ENCODE data around the gene CACNG7. TPM values are rescaled to one million over a fixed set of nuclear protein-coding genes. Genes with fewer than 3 reads are reported as not detected.

CACNG7 gene
- total RNA-seq, 1 experiment from 2014 or later = not detected

DNA sequence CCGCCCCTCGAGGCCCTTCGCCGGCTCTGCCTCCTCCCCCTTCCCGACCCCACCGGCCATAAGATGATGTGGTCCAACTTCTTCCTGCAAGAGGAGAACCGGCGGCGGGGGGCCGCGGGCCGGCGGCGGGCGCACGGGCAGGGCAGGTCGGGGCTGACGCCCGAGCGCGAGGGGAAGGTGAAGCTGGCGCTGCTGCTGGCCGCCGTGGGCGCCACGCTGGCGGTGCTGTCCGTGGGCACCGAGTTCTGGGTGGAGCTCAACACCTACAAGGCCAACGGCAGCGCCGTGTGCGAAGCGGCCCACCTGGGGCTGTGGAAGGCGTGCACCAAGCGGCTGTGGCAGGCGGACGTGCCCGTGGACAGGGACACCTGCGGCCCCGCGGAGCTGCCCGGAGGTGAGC lies 83.7 kb downstream of the CACNG7 start:
- no peak overlapping the region for H3K4me3 ChIP-seq (ENCODE audit: low read depth, low read length, poor library complexity, severe bottlenecking)

DNA sequence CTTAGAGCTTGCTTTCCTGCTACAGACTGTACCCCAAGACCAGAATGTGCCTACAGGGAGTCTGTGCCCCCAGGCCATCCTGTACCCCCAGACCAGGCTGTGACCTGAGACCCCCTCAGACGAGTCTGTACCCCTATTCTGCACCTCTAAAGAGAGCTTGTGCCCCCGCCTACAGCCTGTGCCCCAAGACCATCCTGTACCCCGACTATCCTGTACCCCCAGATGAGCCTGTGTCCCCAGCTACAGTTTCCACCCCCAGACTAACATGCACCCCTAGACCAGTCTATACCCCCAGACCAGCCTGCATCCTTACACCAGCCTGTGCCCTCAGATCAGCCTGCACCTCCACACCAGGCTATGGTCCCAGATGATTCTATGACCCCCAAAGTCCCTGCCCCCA lies 84.4 kb downstream of the CACNG7 start:
- TF ChIP-seq, protein P1, sequence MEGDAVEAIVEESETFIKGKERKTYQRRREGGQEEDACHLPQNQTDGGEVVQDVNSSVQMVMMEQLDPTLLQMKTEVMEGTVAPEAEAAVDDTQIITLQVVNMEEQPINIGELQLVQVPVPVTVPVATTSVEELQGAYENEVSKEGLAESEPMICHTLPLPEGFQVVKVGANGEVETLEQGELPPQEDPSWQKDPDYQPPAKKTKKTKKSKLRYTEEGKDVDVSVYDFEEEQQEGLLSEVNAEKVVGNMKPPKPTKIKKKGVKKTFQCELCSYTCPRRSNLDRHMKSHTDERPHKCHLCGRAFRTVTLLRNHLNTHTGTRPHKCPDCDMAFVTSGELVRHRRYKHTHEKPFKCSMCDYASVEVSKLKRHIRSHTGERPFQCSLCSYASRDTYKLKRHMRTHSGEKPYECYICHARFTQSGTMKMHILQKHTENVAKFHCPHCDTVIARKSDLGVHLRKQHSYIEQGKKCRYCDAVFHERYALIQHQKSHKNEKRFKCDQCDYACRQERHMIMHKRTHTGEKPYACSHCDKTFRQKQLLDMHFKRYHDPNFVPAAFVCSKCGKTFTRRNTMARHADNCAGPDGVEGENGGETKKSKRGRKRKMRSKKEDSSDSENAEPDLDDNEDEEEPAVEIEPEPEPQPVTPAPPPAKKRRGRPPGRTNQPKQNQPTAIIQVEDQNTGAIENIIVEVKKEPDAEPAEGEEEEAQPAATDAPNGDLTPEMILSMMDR (conservative IDR thresholded peaks at IDR 0.05; ENCODE audit: low read depth, low read length) = no peak
- no peak for TF ChIP-seq EZH2 (IDR thresholded peaks at IDR 0.05; ENCODE audit: borderline replicate concordance, low read depth, low read length, poor library complexity, severe bottlenecking)
- intact Hi-C loops (cut with micrococcal nuclease; ENCODE audit: unreplicated experiment) = no loop called here
- ChIA-PET CTCF (interaction anchor here (0.6 kb wide), 1 partner anchor 142 kb away, joined by 6 read pairs; no protein-coding TSS in a partner anchor), POLR2A (ENCODE audit: low non-redundant PET) (no interaction called here)
- H3K36me3 ChIP-seq (ENCODE audit: insufficient read depth, low read length, poor library complexity, severe bottlenecking) = no peaks in the 10 kb centered on the region
- no peak overlapping the region for H3K27ac ChIP-seq (ENCODE audit: low read depth, low read length, poor library complexity, severe bottlenecking)
- no peaks in the 10 kb centered on the region for H3K9me3 ChIP-seq (ENCODE audit: low read depth, low read length, poor library complexity, severe bottlenecking)
- no TSS peak for BruUV-seq (replicated peaks)
- H3K27me3 ChIP-seq (replicated peaks; ENCODE audit: insufficient read depth, low read depth, low read length, poor library complexity) = no peaks in the 10 kb centered on the region
- H3K4me3 ChIP-seq (ENCODE audit: low read depth, low read length, poor library complexity, severe bottlenecking) = no peak overlapping the region
- no peaks in the 10 kb centered on the region for H3K4me1 ChIP-seq (ENCODE audit: insufficient read depth, low read length, poor library complexity, severe bottlenecking)
- no peak for DNase-seq (ENCODE audit: low spot score)

More for the DNA sequence above, 83.7 kb downstream of the CACNG7 start:
- Histone ChIP-seq H3K27ac (ENCODE audit: low read depth, low read length, poor library complexity, severe bottlenecking) (no peak overlapping the region), H3K9me3 (ENCODE audit: low read depth, low read length, poor library complexity, severe bottlenecking) (no peaks in the 10 kb centered on the region), H3K4me1 (ENCODE audit: insufficient read depth, low read length, poor library complexity, severe bottlenecking) (no peaks in the 10 kb centered on the region), H3K36me3 (ENCODE audit: insufficient read depth, low read length, poor library complexity, severe bottlenecking) (no peaks in the 10 kb centered on the region), H3K27me3 (replicated peaks; ENCODE audit: insufficient read depth, low read depth, low read length, poor library complexity) (no peaks in the 10 kb centered on the region)
- no peak for TF ChIP-seq EZH2 (IDR thresholded peaks at IDR 0.05; ENCODE audit: borderline replicate concordance, low read depth, low read length, poor library complexity, severe bottlenecking)
- TF ChIP-seq, protein P1 (conservative IDR thresholded peaks at IDR 0.05; ENCODE audit: low read depth, low read length) = no peak
- POLR2A ChIA-PET (ENCODE audit: low non-redundant PET) = no interaction called here
- BruUV-seq (replicated peaks) = no TSS peak
- intact Hi-C loops (cut with micrococcal nuclease; ENCODE audit: unreplicated experiment) = no loop called here
- no peak for DNase-seq (ENCODE audit: low spot score)
- CTCF ChIA-PET = no interaction called here

Other genes with a start within 250 kb of the CACNG7 start
- not detected in 2 replicates for gene NLRP12, start 85.0 kb upstream of the CACNG7 start, total RNA-seq (2021)
- gene MYADM, start 41.4 kb upstream of the CACNG7 start, total RNA-seq (2021) = 51.3 and 53.2 TPM in 2 replicates
- 0.57 and 0.84 TPM in 2 replicates for gene PRKCG, start 27.1 kb upstream of the CACNG7 start, total RNA-seq (2021)
- 1.3 TPM in 2 replicates for gene CACNG8, start 53.7 kb downstream of the CACNG7 start, total RNA-seq (2021)
- 0.50 TPM in 1 of 2 replicates, not detected in the other for gene CACNG6, start 82.4 kb downstream of the CACNG7 start, total RNA-seq (2021)
- gene VSTM1, start 154.6 kb downstream of the CACNG7 start, total RNA-seq (2021) = not detected in 2 replicates
- not detected in 2 replicates for gene TARM1, start 172.1 kb downstream of the CACNG7 start, total RNA-seq (2021)
- 0.47 and 0.61 TPM in 2 replicates for gene OSCAR, start 191.5 kb downstream of the CACNG7 start, total RNA-seq (2021)
- 144 and 148 TPM in 2 replicates for gene NDUFA3, start 193.6 kb downstream of the CACNG7 start, total RNA-seq (2021)
- 31.1 and 31.4 TPM in 2 replicates for gene TFPT, start 206.4 kb downstream of the CACNG7 start, total RNA-seq (2021)
- 109 and 115 TPM in 2 replicates for gene PRPF31, start 206.5 kb downstream of the CACNG7 start, total RNA-seq (2021)
- 90.8 and 102 TPM in 2 replicates for gene CNOT3, start 228.5 kb downstream of the CACNG7 start, total RNA-seq (2021)